Measurements from ENCODE around the gene CYB5RL. TPM values are rescaled to one million over a fixed set of nuclear protein-coding genes. Genes with fewer than 3 reads are reported as not detected.
"Not testable (repeated sequence)": the region's sequence is repeated elsewhere in the genome, so short reads cannot be mapped to it uniquely, and the experiment has no call there.

Gene CYB5RL
- total RNA-seq, 1 experiment from 2014 or later, result 7.9 TPM

DNA sequence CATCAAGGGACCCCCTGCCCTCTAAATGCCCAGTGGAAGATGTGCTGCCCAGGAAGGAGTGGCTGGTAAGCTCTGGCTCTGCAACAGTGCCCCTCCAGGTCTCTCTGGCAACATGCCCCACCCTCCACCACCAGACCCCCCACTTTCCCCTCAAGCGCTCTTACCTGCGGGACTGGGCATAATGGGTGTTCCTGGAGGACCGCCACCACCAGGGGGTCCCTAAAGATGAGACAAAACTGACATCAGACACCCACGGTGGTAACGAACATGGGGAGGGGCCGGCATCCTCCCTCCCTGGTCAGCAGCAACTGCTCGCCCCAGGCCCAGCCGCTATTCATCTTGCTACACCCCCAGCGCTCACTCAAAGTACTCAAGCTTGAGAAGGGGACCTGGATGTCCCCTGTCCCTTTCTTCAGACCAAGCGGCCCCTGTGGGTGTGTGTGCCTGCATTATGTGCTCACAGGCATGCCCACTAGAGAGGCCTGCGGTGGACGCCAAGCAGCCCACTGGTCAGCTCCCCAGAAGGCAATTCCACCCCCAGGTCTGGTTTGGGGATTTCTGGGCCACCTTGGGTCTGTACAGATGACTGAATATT lies 41.0 kb upstream of the CYB5RL start:
- Histone ChIP-seq H3K9ac (ENCODE audit: low read length) (no peak overlapping the region), H3K9me2 (replicated peaks; ENCODE audit: insufficient read depth, low read length) (no peaks in the 10 kb centered on the region), H2AFZ (ENCODE audit: low read length) (no peak overlapping the region), H3K36me3 (ENCODE audit: insufficient read depth, low read length) (no peaks in the 10 kb centered on the region), H3K27me3 (ENCODE audit: low read length) (no peaks in the 10 kb centered on the region), H3K4me3 (ENCODE audit: low read length) (no peak overlapping the region), H3K4me2 (ENCODE audit: low read depth, low read length, poor library complexity, severe bottlenecking) (no peak overlapping the region), H3K9me3 (ENCODE audit: low read length) (no peaks in the 10 kb centered on the region), H3K4me1 (ENCODE audit: low read length) (no peaks in the 10 kb centered on the region), H3K79me2 (ENCODE audit: low read length) (no peaks in the 10 kb centered on the region), H3K27ac (ENCODE audit: low read length) (no peak overlapping the region), H4K20me1 (ENCODE audit: insufficient read depth, low read depth, low read length) (no peaks in the 10 kb centered on the region)
- DNase-seq, result no peak

DNA sequence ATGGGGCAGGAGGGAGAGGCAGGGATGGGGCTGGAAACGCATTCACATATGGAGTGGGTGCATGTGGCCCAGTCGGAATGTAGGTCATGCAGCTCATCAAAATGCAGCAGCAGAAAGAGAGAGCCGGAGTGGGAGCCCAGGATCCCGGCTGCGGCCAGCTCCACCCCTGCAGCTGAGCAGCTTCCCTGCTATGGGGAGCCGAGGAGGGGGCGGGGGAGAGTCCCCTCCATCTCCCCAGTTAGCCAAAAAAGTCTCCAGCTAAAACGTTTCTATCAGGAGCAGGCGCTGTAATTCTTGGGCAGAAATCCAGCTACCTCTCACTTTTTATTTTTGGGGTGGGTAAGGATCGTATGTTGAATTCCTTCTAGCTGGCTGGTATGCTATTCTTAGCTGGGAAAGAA lies 39.8 kb upstream of the CYB5RL start:
- Histone ChIP-seq H3K9me2 (replicated peaks; ENCODE audit: insufficient read depth, low read length) (no peaks in the 10 kb centered on the region), H4K20me1 (ENCODE audit: insufficient read depth, low read depth, low read length) (no peaks in the 10 kb centered on the region), H3K4me3 (ENCODE audit: low read length) (no peak overlapping the region), H3K4me2 (ENCODE audit: low read depth, low read length, poor library complexity, severe bottlenecking) (no peak overlapping the region), H3K27ac (ENCODE audit: low read length) (no peak overlapping the region), H3K27me3 (ENCODE audit: low read length) (no peaks in the 10 kb centered on the region), H3K36me3 (ENCODE audit: insufficient read depth, low read length) (no peaks in the 10 kb centered on the region), H2AFZ (ENCODE audit: low read length) (no peak overlapping the region), H3K79me2 (ENCODE audit: low read length) (no peaks in the 10 kb centered on the region), H3K4me1 (ENCODE audit: low read length) (no peaks in the 10 kb centered on the region), H3K9ac (ENCODE audit: low read length) (no peak overlapping the region), H3K9me3 (ENCODE audit: low read length) (no peaks in the 10 kb centered on the region)
- DNase-seq, result no peak

DNA sequence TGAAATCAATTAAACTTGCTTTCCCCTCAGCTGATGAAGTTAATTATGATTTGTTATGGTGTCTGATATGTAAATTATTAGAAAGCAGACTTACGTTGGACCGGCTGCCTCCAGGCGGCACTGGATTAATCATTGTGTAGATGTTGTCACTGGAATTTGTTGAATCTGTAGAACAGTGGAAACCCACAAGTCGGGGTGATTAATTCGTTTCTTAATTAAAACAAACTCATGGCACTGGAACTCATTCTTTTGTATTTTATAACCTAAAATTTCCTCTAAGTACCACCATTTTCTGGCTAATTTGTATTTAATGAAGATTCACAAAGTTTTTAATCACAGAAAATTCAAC lies 39.2 kb upstream of the CYB5RL start:
- H3K4me2 ChIP-seq (ENCODE audit: low read depth, low read length, poor library complexity, severe bottlenecking), result no peak overlapping the region
- H3K79me2 ChIP-seq (ENCODE audit: low read length), result no peaks in the 10 kb centered on the region
- H3K9me2 ChIP-seq (replicated peaks; ENCODE audit: insufficient read depth, low read length), result no peaks in the 10 kb centered on the region
- no peak overlapping the region for H3K27ac ChIP-seq (ENCODE audit: low read length)
- no peaks in the 10 kb centered on the region for H3K4me1 ChIP-seq (ENCODE audit: low read length)
- no peaks in the 10 kb centered on the region for H3K36me3 ChIP-seq (ENCODE audit: insufficient read depth, low read length)
- H4K20me1 ChIP-seq (ENCODE audit: insufficient read depth, low read depth, low read length), result no peaks in the 10 kb centered on the region
- DNase-seq, result no peak
- no peak overlapping the region for H2AFZ ChIP-seq (ENCODE audit: low read length)
- H3K9me3 ChIP-seq (ENCODE audit: low read length), result no peaks in the 10 kb centered on the region
- H3K4me3 ChIP-seq (ENCODE audit: low read length), result no peak overlapping the region
- H3K27me3 ChIP-seq (ENCODE audit: low read length), result no peaks in the 10 kb centered on the region
- H3K9ac ChIP-seq (ENCODE audit: low read length), result no peak overlapping the region

DNA sequence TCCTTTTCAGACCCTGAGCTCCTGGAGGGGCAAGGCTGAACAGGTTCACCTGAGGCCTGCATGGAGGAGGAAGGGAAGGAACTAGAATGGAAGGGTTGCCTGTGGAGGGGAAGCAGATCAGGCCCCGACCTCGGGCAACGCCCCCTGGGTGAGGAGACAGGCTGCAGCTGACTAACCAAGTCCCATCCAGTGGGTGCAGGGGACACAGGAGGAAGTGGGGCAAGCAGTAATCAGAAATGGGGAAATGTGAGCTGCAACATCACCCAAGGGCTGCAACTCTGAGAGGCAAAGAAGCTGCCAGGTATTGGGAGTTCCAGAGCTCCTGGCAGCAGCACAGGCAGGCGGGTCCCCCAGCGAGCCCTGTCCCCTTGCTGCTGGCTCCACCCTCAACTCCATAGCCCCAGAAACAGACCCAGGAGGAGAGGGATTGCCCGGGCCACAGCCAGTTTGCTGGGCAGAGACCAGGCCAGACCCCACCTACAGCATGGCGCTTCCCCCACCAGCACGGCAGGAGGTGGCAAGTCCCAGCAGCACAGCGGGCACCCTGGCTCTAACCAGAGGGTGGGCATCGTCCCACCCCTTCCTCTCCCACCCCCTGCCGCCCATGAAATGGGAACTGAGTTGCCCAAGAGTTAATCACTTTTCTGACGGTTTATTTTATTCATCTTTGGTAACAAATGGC lies 38.7 kb upstream of the CYB5RL start:
- no peaks in the 10 kb centered on the region for H3K4me1 ChIP-seq (ENCODE audit: low read length)
- H3K9ac ChIP-seq (ENCODE audit: low read length), result no peak overlapping the region
- H3K9me3 ChIP-seq (ENCODE audit: low read length), result no peaks in the 10 kb centered on the region

DNA sequence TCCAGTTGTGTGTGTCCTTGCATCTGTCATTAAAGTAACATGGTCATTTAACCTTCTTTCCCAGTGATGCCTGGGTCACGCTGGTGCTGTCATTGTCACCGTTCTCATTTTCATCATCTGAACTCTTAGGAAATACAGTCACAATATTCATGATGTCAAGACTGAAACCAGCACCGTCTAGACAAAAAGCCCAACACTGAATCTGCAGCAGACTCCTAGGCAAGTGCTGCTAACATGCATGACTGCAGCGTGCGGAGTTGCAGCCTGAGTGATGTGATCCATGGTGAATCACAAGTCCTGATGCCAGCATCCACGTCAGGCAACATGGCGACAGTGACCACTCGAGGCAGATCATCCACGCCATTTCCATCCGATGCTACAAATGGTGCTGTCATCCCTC lies 37.8 kb upstream of the CYB5RL start:
- no peak overlapping the region for H3K4me3 ChIP-seq (ENCODE audit: low read length)
- DNase-seq, result no peak
- H3K27ac ChIP-seq (ENCODE audit: low read length), result no peak overlapping the region
- no peaks in the 10 kb centered on the region for H3K36me3 ChIP-seq (ENCODE audit: insufficient read depth, low read length)
- no peaks in the 10 kb centered on the region for H3K9me2 ChIP-seq (replicated peaks; ENCODE audit: insufficient read depth, low read length)
- H4K20me1 ChIP-seq (ENCODE audit: insufficient read depth, low read depth, low read length), result no peaks in the 10 kb centered on the region
- H3K9ac ChIP-seq (ENCODE audit: low read length), result no peak overlapping the region
- H3K27me3 ChIP-seq (ENCODE audit: low read length), result no peaks in the 10 kb centered on the region
- H3K4me2 ChIP-seq (ENCODE audit: low read depth, low read length, poor library complexity, severe bottlenecking), result no peak overlapping the region
- no peaks in the 10 kb centered on the region for H3K9me3 ChIP-seq (ENCODE audit: low read length)
- no peaks in the 10 kb centered on the region for H3K79me2 ChIP-seq (ENCODE audit: low read length)
- H2AFZ ChIP-seq (ENCODE audit: low read length), result no peak overlapping the region
- H3K4me1 ChIP-seq (ENCODE audit: low read length), result no peaks in the 10 kb centered on the region

More for the DNA sequence above, 38.7 kb upstream of the CYB5RL start:
- no peaks in the 10 kb centered on the region for H4K20me1 ChIP-seq (ENCODE audit: insufficient read depth, low read depth, low read length)
- no peak overlapping the region for H3K4me2 ChIP-seq (ENCODE audit: low read depth, low read length, poor library complexity, severe bottlenecking)
- no peak overlapping the region for H2AFZ ChIP-seq (ENCODE audit: low read length)
- H3K9me2 ChIP-seq (replicated peaks; ENCODE audit: insufficient read depth, low read length), result no peaks in the 10 kb centered on the region
- H3K36me3 ChIP-seq (ENCODE audit: insufficient read depth, low read length), result no peaks in the 10 kb centered on the region
- no peak overlapping the region for H3K27ac ChIP-seq (ENCODE audit: low read length)
- peak; percentile 52 for DNase-seq
- H3K27me3 ChIP-seq (ENCODE audit: low read length), result no peaks in the 10 kb centered on the region
- H3K4me3 ChIP-seq (ENCODE audit: low read length), result no peak overlapping the region
- no peaks in the 10 kb centered on the region for H3K79me2 ChIP-seq (ENCODE audit: low read length)

DNA sequence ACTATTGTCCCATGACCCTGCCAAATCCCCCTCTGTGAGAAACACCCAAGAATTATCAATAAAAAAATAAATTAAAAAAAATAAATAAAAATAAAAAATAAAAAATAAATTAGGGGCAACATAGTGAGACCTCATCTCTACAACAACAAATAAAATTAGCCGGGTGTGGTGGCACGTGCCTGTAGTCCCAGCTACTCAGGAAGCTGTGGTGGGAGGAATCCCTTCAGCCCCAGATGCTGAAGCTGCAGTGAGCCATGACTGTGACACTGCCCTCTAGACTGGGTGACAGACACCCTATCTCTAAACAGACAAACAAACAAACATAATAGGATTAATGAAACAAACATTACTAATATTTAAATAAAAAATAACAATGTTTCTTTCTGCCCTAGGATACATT lies 34.5 kb upstream of the CYB5RL start:
- no peaks in the 10 kb centered on the region for H3K79me2 ChIP-seq (ENCODE audit: low read length)
- H3K9me3 ChIP-seq (ENCODE audit: low read length), result no peaks in the 10 kb centered on the region
- no peak overlapping the region for H3K4me3 ChIP-seq (ENCODE audit: low read length)
- H4K20me1 ChIP-seq (ENCODE audit: insufficient read depth, low read depth, low read length), result no peaks in the 10 kb centered on the region
- no peaks in the 10 kb centered on the region for H3K4me1 ChIP-seq (ENCODE audit: low read length)
- H3K4me2 ChIP-seq (ENCODE audit: low read depth, low read length, poor library complexity, severe bottlenecking), result no peak overlapping the region
- no peaks in the 10 kb centered on the region for H3K9me2 ChIP-seq (replicated peaks; ENCODE audit: insufficient read depth, low read length)
- H3K27me3 ChIP-seq (ENCODE audit: low read length), result no peaks in the 10 kb centered on the region
- DNase-seq, result no peak
- no peak overlapping the region for H3K9ac ChIP-seq (ENCODE audit: low read length)
- H3K36me3 ChIP-seq (ENCODE audit: insufficient read depth, low read length), result no peaks in the 10 kb centered on the region
- H2AFZ ChIP-seq (ENCODE audit: low read length), result no peak overlapping the region
- H3K27ac ChIP-seq (ENCODE audit: low read length), result no peak overlapping the region

DNA sequence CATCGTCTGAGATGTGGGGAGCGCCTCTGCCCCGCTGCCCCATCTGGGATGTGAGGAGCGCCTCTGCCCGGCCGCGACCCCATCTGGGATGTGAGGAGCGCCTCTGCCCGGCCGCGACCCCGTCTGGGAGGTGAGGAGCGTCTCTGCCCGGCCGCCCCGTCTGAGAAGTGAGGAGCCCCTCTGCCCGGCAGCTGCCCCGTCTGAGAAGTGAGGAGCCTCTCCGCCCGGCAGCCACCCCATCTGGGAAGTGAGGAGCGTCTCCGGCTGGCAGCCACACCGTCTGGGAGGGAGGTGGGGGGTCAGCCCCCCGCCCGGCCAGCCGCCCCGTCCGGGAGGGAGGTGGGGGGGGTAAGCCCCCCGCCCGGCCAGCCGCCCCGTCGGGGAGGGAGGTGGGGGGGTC lies 33.4 kb upstream of the CYB5RL start:
- not testable (repeated sequence) for H3K4me3 ChIP-seq (ENCODE audit: low read length); H3K36me3 ChIP-seq (ENCODE audit: insufficient read depth, low read length); H3K9ac ChIP-seq (ENCODE audit: low read length); H3K27ac ChIP-seq (ENCODE audit: low read length); H3K9me2 ChIP-seq (replicated peaks; ENCODE audit: insufficient read depth, low read length); H3K9me3 ChIP-seq (ENCODE audit: low read length); H3K27me3 ChIP-seq (ENCODE audit: low read length); H3K79me2 ChIP-seq (ENCODE audit: low read length); H2AFZ ChIP-seq (ENCODE audit: low read length); H3K4me2 ChIP-seq (ENCODE audit: low read depth, low read length, poor library complexity, severe bottlenecking); DNase-seq; H3K4me1 ChIP-seq (ENCODE audit: low read length); H4K20me1 ChIP-seq (ENCODE audit: insufficient read depth, low read depth, low read length)

DNA sequence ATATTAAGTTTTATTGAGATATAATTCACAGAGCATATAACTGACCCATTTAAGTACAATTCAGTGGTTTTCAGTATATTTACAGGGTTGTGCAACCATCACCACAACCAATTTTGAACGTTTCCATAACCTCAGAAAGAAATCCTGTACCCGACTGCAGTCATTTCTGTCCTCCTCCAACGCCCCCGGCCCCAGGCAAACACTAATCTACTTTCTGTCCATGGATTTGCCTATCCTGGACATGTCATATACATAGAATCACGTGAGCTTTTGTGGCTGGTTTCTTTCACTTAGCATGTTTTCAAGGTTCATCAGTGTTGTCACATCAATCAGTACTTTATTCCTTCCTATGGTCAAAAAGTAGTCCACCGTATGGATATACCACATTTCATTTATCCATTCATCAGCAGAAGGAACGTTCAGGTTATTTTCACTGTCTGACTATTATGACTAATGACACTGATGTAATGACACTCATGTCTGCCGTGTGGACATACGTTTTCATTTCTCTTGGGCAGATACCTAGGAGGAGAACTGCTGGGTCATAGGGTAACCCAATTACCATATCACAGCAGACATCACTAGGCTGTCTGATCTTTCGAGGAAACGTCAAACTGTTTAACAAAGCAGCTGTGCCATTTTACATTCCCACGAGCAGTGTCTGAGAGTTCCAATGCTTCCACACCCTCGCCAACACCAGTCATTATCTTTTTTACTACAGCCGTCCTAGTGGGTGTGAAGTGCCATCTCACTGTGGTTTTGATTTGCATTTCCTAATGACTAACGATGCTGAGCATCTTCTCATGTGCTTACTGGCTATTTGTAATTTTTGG lies 30.9 kb upstream of the CYB5RL start:
- H3K9ac ChIP-seq (ENCODE audit: low read length), result no peak overlapping the region
- no peaks in the 10 kb centered on the region for H3K9me3 ChIP-seq (ENCODE audit: low read length)
- DNase-seq, result no peak
- no peaks in the 10 kb centered on the region for H3K9me2 ChIP-seq (replicated peaks; ENCODE audit: insufficient read depth, low read length)
- no peak overlapping the region for H3K4me3 ChIP-seq (ENCODE audit: low read length)
- no peak overlapping the region for H3K4me2 ChIP-seq (ENCODE audit: low read depth, low read length, poor library complexity, severe bottlenecking)
- H3K27me3 ChIP-seq (ENCODE audit: low read length), result no peaks in the 10 kb centered on the region
- H3K36me3 ChIP-seq (ENCODE audit: insufficient read depth, low read length), result no peaks in the 10 kb centered on the region
- no peaks in the 10 kb centered on the region for H3K79me2 ChIP-seq (ENCODE audit: low read length)
- H2AFZ ChIP-seq (ENCODE audit: low read length), result no peak overlapping the region
- no peaks in the 10 kb centered on the region for H3K4me1 ChIP-seq (ENCODE audit: low read length)
- H3K27ac ChIP-seq (ENCODE audit: low read length), result no peak overlapping the region
- H4K20me1 ChIP-seq (ENCODE audit: insufficient read depth, low read depth, low read length), result no peaks in the 10 kb centered on the region

Measured in Karpas-422 (cell line).